ENCODE data around the gene FAM177A1. TPM values are rescaled to one million over a fixed set of nuclear protein-coding genes. Genes with fewer than 3 reads are reported as not detected.

The FAM177A1 gene
- total and polyA plus RNA-seq, 2 of the 13 experiments (the other 11 are each of a cell fraction or from before 2014, with no cell fraction given): 72.9 to 119 TPM

- TF ChIP-seq ARID5B (CRISPR knock-in tag; IDR thresholded peaks at IDR 0.05): peak; percentile 50; the same call in 1 of the 2 replicates
- no peak for TF ChIP-seq HHEX (CRISPR knock-in tag; IDR thresholded peaks at IDR 0.05)
- no peak for TF ChIP-seq EHMT2 (IDR thresholded peaks at IDR 0.05; ENCODE audit: borderline replicate concordance, low read depth, low read length)
- no peak for TF ChIP-seq ZNF205 (CRISPR knock-in tag; IDR thresholded peaks at IDR 0.05)
- TF ChIP-seq ZNF317 (CRISPR knock-in tag; IDR thresholded peaks at IDR 0.05): peak; percentile 97
- peak; percentile 99 for TF ChIP-seq NFE2L2 (IDR thresholded peaks at IDR 0.05; ENCODE audit: low read length)
- no peak for TF ChIP-seq ZNF780A (CRISPR knock-in tag; IDR thresholded peaks at IDR 0.05)
- no peak for TF ChIP-seq ZFP90 (CRISPR knock-in tag; IDR thresholded peaks at IDR 0.05; ENCODE audit: borderline replicate concordance)
- no peak for TF ChIP-seq ZNF180 (CRISPR knock-in tag; IDR thresholded peaks at IDR 0.05; ENCODE audit: borderline replicate concordance, low read depth)
- TF ChIP-seq ZNF792 (CRISPR knock-in tag; IDR thresholded peaks at IDR 0.05): 0 out of 2 replicates have a peak, but pooled peaks have one; percentile 33
- TF ChIP-seq RBM39 (IDR thresholded peaks at IDR 0.05; ENCODE audit: low read depth, low read length, poor library complexity, severe bottlenecking): no peak
- no peak for TF ChIP-seq UBTF (CRISPR knock-in tag; IDR thresholded peaks at IDR 0.05)
- TF ChIP-seq KMT2B (CRISPR knock-in tag; IDR thresholded peaks at IDR 0.05): no peak
- no peak for TF ChIP-seq ZNF784 (CRISPR knock-in tag; IDR thresholded peaks at IDR 0.05; ENCODE audit: borderline replicate concordance)
- TF ChIP-seq CENPBD1 (CRISPR knock-in tag; IDR thresholded peaks at IDR 0.05; ENCODE audit: borderline replicate concordance, low read depth): no peak
- no peak for TF ChIP-seq RBAK (CRISPR knock-in tag; IDR thresholded peaks at IDR 0.05)
These were observed 4.6 kb downstream of the FAM177A1 start (continued) for GRCh38 chr14:35050652-35051051.
